Measurements from ENCODE around the gene D2HGDH.

DNA sequence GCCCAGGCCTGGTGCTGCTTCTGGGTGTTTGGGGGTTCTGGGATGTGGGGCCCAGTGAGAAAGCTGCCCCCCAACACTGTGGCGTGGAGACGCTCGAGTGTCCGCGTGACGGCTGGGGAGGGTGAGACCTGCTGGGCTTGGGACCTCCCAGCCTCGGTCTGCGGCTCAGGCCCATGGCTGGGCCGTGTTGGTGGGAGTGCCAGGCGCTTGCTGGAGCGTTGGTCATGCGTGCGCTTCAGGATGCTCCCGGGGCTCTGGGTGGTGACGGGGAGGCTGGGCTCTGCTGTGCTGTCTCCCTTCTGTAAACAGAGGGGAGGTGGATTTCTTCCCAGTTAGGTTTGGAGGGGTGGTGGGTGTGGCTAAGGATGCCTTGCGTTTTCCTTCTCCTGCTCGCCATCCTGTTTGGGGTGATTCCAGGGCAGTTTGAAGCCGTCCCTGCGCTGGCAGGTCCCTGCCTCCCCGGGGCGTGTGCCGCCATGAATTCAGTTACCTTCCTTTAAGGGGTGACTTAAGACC lies 42.8 kb downstream of the D2HGDH start:
- TF ChIP-seq POLR2A (IDR thresholded peaks at IDR 0.05) = no peak
- TF ChIP-seq, protein P1, sequence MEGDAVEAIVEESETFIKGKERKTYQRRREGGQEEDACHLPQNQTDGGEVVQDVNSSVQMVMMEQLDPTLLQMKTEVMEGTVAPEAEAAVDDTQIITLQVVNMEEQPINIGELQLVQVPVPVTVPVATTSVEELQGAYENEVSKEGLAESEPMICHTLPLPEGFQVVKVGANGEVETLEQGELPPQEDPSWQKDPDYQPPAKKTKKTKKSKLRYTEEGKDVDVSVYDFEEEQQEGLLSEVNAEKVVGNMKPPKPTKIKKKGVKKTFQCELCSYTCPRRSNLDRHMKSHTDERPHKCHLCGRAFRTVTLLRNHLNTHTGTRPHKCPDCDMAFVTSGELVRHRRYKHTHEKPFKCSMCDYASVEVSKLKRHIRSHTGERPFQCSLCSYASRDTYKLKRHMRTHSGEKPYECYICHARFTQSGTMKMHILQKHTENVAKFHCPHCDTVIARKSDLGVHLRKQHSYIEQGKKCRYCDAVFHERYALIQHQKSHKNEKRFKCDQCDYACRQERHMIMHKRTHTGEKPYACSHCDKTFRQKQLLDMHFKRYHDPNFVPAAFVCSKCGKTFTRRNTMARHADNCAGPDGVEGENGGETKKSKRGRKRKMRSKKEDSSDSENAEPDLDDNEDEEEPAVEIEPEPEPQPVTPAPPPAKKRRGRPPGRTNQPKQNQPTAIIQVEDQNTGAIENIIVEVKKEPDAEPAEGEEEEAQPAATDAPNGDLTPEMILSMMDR (IDR thresholded peaks at IDR 0.05) = no peak
- TF ChIP-seq EP300 (IDR thresholded peaks at IDR 0.05) = no peak
- TF ChIP-seq POLR2AphosphoS5 (IDR thresholded peaks at IDR 0.05) = no peak
